ENCODE data around the gene SLC25A22. TPM values are rescaled to one million over a fixed set of nuclear protein-coding genes. Genes with fewer than 3 reads are reported as not detected.
A peak's percentile ranks its signal among the peaks of the same experiment; 100 is the strongest.

SLC25A22 gene
- total RNA-seq, 2 donors from 2014 or later: 31.8 to 37.7 TPM

DNA sequence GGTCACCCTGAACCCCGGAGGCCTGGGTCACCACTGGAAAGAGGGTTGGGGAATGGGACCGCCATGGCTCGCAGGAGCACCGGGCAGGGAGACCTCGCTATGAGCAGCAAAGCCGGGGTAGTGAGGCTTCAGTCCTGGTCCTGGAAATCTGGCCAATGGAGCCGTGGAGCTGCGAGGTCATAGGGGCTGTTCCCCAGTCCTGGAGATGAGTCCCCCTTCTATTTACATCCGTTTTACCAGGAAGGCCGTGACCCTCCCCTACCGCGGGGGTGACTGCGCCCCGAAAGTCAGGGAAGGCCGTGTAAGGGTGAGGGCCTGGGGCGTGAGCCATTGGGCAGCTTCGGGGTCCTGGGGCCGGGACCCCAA lies 6.5 kb upstream of the SLC25A22 start:
- H3K9ac ChIP-seq (ENCODE audit: low read depth in 2 of 2, low read length in 2 of 2): peak overlapping the region; percentile 72 to 75
- DNase-seq: no peak

GRCh38 chr11:803770-804598 lies 5.9 kb upstream of the SLC25A22 start:
- TF ChIP-seq CTCF (IDR thresholded peaks at IDR 0.05): no peak
- peaks cover 20% of the 10 kb centered on the region for H3K4me1 ChIP-seq
- DNase-seq: no peak
- no peaks in the 10 kb centered on the region for H3K9me3 ChIP-seq
- H3K4me3 ChIP-seq: peak overlapping the region; percentile 67
- peak overlapping the region; percentile 72 to 75 for H3K9ac ChIP-seq (ENCODE audit: low read depth in 2 of 2, low read length in 2 of 2)
- peak overlapping the region; percentile 83 for H3K27ac ChIP-seq
- intact Hi-C loops (cut with DNase I): no loop called here
- H3K36me3 ChIP-seq: no peaks in the 10 kb centered on the region
- no peaks in the 10 kb centered on the region for H3K27me3 ChIP-seq

More for the DNA sequence above, 6.5 kb upstream of the SLC25A22 start:
- no peaks in the 10 kb centered on the region for H3K27me3 ChIP-seq
- no peaks in the 10 kb centered on the region for H3K9me3 ChIP-seq
- H3K27ac ChIP-seq: peak overlapping the region; percentile 83
- no peak for TF ChIP-seq CTCF (IDR thresholded peaks at IDR 0.05)
- intact Hi-C loops (cut with DNase I): no loop called here
- H3K36me3 ChIP-seq: no peaks in the 10 kb centered on the region
- peak overlapping the region; percentile 67 for H3K4me3 ChIP-seq
- peaks cover 20% of the 10 kb centered on the region for H3K4me1 ChIP-seq

GRCh38 chr11:803467-803742 lies 5.3 kb upstream of the SLC25A22 start:
- no peaks in the 10 kb centered on the region for H3K36me3 ChIP-seq
- H3K27ac ChIP-seq: no peak overlapping the region
- H3K9me3 ChIP-seq: no peaks in the 10 kb centered on the region
- H3K9ac ChIP-seq (ENCODE audit: low read depth in 2 of 2, low read length in 2 of 2): no peak overlapping the region
- DNase-seq: no peak
- no peak overlapping the region for H3K4me3 ChIP-seq
- TF ChIP-seq CTCF (IDR thresholded peaks at IDR 0.05): no peak
- H3K4me1 ChIP-seq: peaks cover 17% of the 10 kb centered on the region
- intact Hi-C loops (cut with DNase I): no loop called here
- H3K27me3 ChIP-seq: no peaks in the 10 kb centered on the region

DNA sequence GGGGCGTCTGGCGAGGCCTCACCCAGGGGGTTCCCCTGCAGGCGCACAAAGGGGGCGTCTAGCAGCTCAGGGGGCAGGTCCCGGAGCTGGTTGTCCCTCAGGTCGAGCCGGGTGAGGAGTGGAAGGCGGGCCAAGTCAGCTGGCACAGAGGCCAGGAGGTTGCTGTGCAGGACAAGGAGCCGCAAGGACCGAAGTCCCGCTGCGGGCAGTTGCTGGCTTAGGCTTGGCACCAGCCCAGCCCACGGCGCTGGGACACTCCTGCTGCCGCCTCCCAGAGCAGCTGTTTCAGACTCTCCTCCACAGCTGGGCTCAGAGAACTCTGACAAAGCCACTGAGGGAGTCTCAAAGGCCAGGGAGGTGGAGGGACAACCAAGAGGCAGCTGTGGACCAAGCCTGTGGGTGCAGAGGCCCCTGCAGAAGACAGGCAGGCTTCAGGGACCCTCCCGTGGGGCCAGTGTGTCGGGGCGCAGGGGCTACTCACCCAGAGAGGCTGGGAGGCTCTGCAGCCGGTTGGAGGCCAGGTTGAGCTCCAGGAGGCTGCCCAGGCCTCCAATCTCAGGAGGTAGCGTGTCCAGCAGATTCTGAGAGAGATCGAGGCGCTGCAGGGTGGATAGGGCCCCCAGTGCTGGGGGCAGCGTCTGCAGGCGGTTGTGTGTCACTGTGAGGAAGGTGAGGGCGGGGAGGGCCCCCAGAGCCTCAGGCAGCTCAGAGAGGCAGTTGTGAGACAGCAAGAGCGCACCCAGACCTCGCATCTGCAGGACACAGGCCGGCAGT lies 4.8 kb upstream of the SLC25A22 start:
- TF ChIP-seq CTCF (IDR thresholded peaks at IDR 0.05): no peak
- no peak overlapping the region for H3K27ac ChIP-seq
- H3K9ac ChIP-seq (ENCODE audit: low read depth in 2 of 2, low read length in 2 of 2): no peak overlapping the region

DNA sequence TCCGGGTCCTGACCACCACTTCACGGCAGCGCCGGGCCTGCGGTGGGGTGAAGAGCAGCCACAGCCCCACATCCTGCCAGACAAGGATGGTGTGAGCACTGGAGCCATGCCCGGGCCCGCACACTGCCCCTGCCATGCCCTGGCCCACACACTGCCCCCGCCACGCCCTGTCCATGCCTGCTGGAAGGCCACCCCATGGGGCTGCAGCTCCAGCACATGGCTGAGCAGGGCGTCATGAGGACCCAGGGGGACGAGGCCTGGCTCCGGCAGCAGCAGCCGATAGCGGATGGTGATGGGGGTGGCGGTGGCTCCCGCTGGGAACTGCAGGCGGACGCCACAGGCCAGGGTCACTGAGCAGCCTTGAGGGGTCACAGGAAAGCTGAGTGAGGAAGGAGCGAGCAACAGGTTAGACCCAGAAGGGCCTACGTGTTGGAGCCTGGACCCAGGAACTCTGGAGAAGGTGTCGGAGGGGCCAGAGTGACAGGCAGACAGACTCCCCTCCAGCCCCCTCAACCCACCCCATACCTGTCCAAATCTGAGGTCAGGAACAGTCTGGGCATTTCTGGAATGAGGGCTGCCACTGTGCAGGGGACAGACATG lies 4.0 kb upstream of the SLC25A22 start:
- DNase-seq: no peak
- H3K9ac ChIP-seq (ENCODE audit: low read depth in 2 of 2, low read length in 2 of 2): no peak overlapping the region

More for the DNA sequence above, 4.8 kb upstream of the SLC25A22 start:
- no peak for DNase-seq
- Histone ChIP-seq H3K27me3 (no peaks in the 10 kb centered on the region), H3K4me3 (no peak overlapping the region), H3K36me3 (no peaks in the 10 kb centered on the region), H3K4me1 (peaks cover 11% of the 10 kb centered on the region), H3K9me3 (no peaks in the 10 kb centered on the region)
- intact Hi-C loops (cut with DNase I): no loop called here

More for the DNA sequence above, 4.0 kb upstream of the SLC25A22 start:
- intact Hi-C loops (cut with DNase I): no loop called here
- peaks cover 10% of the 10 kb centered on the region for H3K4me1 ChIP-seq
- H3K27ac ChIP-seq: no peak overlapping the region
- H3K36me3 ChIP-seq: no peaks in the 10 kb centered on the region
- H3K9me3 ChIP-seq: no peaks in the 10 kb centered on the region
- no peak for TF ChIP-seq CTCF (IDR thresholded peaks at IDR 0.05)
- no peaks in the 10 kb centered on the region for H3K27me3 ChIP-seq
- H3K4me3 ChIP-seq: no peak overlapping the region

Measured in colonic mucosa (tissue), 4 donors.